ENCODE measurements around the gene BNIP5.

DNA sequence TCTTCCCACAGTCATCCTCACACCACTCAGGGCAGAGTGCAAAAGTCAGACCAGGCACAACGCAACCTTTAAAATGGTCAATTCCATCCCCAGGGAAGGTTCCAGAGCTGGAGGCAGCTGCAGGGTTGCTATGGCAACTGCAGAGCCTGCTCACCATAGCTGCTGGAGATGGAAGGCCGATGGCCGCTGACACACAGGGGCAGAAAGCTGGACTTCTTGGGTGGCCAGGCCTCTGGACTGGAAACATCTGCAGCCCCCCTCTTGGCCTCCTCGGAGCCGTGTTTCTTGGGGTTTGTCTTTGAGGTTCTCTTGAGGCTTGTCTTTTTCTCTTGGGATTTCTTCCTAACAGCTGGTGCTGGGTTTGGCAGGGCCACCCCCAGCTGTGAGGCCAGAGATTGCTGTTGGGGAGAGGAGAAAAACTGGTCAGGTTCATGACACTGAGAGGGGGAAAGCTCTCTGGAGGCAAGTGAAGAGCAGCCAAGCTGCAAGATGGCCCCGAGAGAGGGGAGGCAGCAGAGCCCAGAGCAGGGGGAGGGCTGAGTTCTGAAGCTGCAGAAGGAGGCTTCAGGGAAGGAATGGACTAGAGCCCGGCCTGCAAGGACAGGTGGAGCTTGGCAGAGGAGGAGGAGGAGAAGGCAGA is 10.2 kb downstream of the BNIP5 start:
- TF ChIP-seq, protein P1, sequence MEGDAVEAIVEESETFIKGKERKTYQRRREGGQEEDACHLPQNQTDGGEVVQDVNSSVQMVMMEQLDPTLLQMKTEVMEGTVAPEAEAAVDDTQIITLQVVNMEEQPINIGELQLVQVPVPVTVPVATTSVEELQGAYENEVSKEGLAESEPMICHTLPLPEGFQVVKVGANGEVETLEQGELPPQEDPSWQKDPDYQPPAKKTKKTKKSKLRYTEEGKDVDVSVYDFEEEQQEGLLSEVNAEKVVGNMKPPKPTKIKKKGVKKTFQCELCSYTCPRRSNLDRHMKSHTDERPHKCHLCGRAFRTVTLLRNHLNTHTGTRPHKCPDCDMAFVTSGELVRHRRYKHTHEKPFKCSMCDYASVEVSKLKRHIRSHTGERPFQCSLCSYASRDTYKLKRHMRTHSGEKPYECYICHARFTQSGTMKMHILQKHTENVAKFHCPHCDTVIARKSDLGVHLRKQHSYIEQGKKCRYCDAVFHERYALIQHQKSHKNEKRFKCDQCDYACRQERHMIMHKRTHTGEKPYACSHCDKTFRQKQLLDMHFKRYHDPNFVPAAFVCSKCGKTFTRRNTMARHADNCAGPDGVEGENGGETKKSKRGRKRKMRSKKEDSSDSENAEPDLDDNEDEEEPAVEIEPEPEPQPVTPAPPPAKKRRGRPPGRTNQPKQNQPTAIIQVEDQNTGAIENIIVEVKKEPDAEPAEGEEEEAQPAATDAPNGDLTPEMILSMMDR (IDR thresholded peaks at IDR 0.05) = no peak
- TF ChIP-seq POLR2A (IDR thresholded peaks at IDR 0.05) = no peak

Measured in testis (tissue), 2 donors.